GM21576 (cell line): ENCODE results near the gene ZNF701.
"Not testable (repeated sequence)": the region's sequence is repeated elsewhere in the genome, so short reads cannot be mapped to it uniquely, and the experiment has no call there.

Experiments used
- ATAC-seq: cut with Tn5 transposase; IDR thresholded peaks from one replicate; pipeline ENCODE4 v1.9.1; 2021; ENCODE audit warnings: mild to moderate bottlenecking, moderate library complexity; ENCODE audit not compliant: unreplicated experiment

ZNF701 gene

GRCh38 chr19:52566121-52566520, 4.0 kb upstream of the ZNF701 start:
- no peak for ATAC-seq

GRCh38 chr19:52566588-52566987, 3.5 kb upstream of the ZNF701 start:
- ATAC-seq: no peak

GRCh38 chr19:52567921-52568320, 2.2 kb upstream of the ZNF701 start:
- no peak for ATAC-seq

GRCh38 chr19:52569638-52569999, 468 bp upstream of the ZNF701 start:
- peak; percentile 8 for ATAC-seq

- ATAC-seq: no peak
Measured at GRCh38 chr19:52584736-52585440, 14.8 kb downstream of the ZNF701 start.

GRCh38 chr19:52585604-52586003, 15.5 kb downstream of the ZNF701 start:
- no peak for ATAC-seq

GRCh38 chr19:52590728-52591127, 20.6 kb downstream of the ZNF701 start:
- ATAC-seq: no peak

- ATAC-seq: no peak
Measured at GRCh38 chr19:52592301-52592700, 22.2 kb downstream of the ZNF701 start.

- not testable (repeated sequence) for ATAC-seq
Measured at GRCh38 chr19:52593441-52593840, 23.4 kb downstream of the ZNF701 start.

- no peak for ATAC-seq
Measured at GRCh38 chr19:52599241-52599640, 29.2 kb downstream of the ZNF701 start.

- ATAC-seq: peak; percentile 14
Measured at GRCh38 chr19:52600639-52601024, 30.5 kb downstream of the ZNF701 start.

GRCh38 chr19:52601025-52601973, 31.2 kb downstream of the ZNF701 start:
- ATAC-seq: peak; percentile 89

GRCh38 chr19:52601974-52602366, 31.9 kb downstream of the ZNF701 start:
- not testable (repeated sequence) for ATAC-seq

GRCh38 chr19:52602941-52603340, 32.9 kb downstream of the ZNF701 start:
- no peak for ATAC-seq

GRCh38 chr19:52603558-52604207, 33.6 kb downstream of the ZNF701 start:
- ATAC-seq: no peak

- no peak for ATAC-seq
Measured at GRCh38 chr19:52613299-52613906, 43.3 kb downstream of the ZNF701 start.

GRCh38 chr19:52621376-52621775, 51.3 kb downstream of the ZNF701 start:
- no peak for ATAC-seq

- ATAC-seq: no peak
Measured at GRCh38 chr19:52622261-52622660, 52.2 kb downstream of the ZNF701 start.

- ATAC-seq: no peak
Measured at GRCh38 chr19:52626915-52627314, 56.8 kb downstream of the ZNF701 start.

GRCh38 chr19:52627441-52627840, 57.4 kb downstream of the ZNF701 start:
- not testable (repeated sequence) for ATAC-seq
